Endothelial cell (in vitro differentiated cells): Measurements from ENCODE around the gene STX17. TPM values are rescaled to one million over a fixed set of nuclear protein-coding genes. Genes with fewer than 3 reads are reported as not detected.

ENCODE experiments used
- DNase-seq: peaks from one replicate; pipeline ENCODE4 v3.0.0; 2021; ENCODE audit warnings: low spot score
- H3K27ac Mint-ChIP-seq: one replicate; pipeline ENCODE4 v1.8.0; 2021; ENCODE audit warnings: mixed read lengths, inconsistent platforms; ENCODE audit not compliant: unreplicated experiment
- H3K27me3 Mint-ChIP-seq: one replicate; pipeline ENCODE4 v1.8.0; 2021; ENCODE audit warnings: mild to moderate bottlenecking, moderate library complexity, mixed read lengths, inconsistent platforms; ENCODE audit not compliant: unreplicated experiment
- H3K36me3 Mint-ChIP-seq: one replicate; pipeline ENCODE4 v1.8.0; 2021; ENCODE audit warnings: mild to moderate bottlenecking, low read depth, mixed read lengths, inconsistent platforms; ENCODE audit not compliant: unreplicated experiment
- H3K4me1 Mint-ChIP-seq: one replicate; pipeline ENCODE4 v1.8.0; 2021; ENCODE audit warnings: mild to moderate bottlenecking, mixed read lengths, inconsistent platforms; ENCODE audit not compliant: unreplicated experiment
- H3K4me3 Mint-ChIP-seq: one replicate; pipeline ENCODE4 v1.8.0; 2021; ENCODE audit warnings: mild to moderate bottlenecking, mixed read lengths, inconsistent platforms; ENCODE audit not compliant: unreplicated experiment
- H3K9me3 Mint-ChIP-seq: one replicate; pipeline ENCODE4 v1.8.0; 2021; ENCODE audit warnings: mixed read lengths, inconsistent platforms; ENCODE audit not compliant: unreplicated experiment
- CTCF ChIP-seq: fragments of 200-600 bp; sonication (generic); IDR thresholded peaks from one replicate; pipeline ENCODE4 v1.5.0; 2021; ENCODE audit warnings: antibody characterized with exemption; ENCODE audit not compliant: unreplicated experiment
- total RNA-seq: library from RNA; stranded (reverse); fragmentation: NEBNext Ultra II Directional; extraction: Animal tissue kit (Norgen Biotek cat#: 25700); gene quantifications from one replicate; pipeline ENCODE4 v1.2.1, GENCODE V29; 2021; ENCODE audit not compliant: unreplicated experiment

Gene STX17
- total RNA-seq, 1 donor from 2014 or later: 28.5 TPM

GRCh38 chr9:99962680-99963261, 56.3 kb downstream of the STX17 start:
- DNase-seq: no peak
- no peaks in the 10 kb centered on the region for H3K9me3 Mint-ChIP-seq
- peaks cover 7% of the 10 kb centered on the region for H3K4me1 Mint-ChIP-seq
- TF ChIP-seq CTCF: no peak
- H3K36me3 Mint-ChIP-seq: peaks cover 12% of the 10 kb centered on the region
- H3K27ac Mint-ChIP-seq: no peak overlapping the region
- no peaks in the 10 kb centered on the region for H3K27me3 Mint-ChIP-seq
- H3K4me3 Mint-ChIP-seq: no peak overlapping the region

GRCh38 chr9:99964336-99964735, 57.9 kb downstream of the STX17 start:
- Mint-ChIP-seq H3K27me3 (no peaks in the 10 kb centered on the region), H3K9me3 (no peaks in the 10 kb centered on the region), H3K27ac (no peak overlapping the region), H3K36me3 (peaks cover 12% of the 10 kb centered on the region), H3K4me3 (no peak overlapping the region), H3K4me1 (peaks cover 7% of the 10 kb centered on the region)
- no peak for TF ChIP-seq CTCF
- DNase-seq: no peak

GRCh38 chr9:99966001-99966400, 59.5 kb downstream of the STX17 start:
- Mint-ChIP-seq H3K4me3 (no peak overlapping the region), H3K27ac (no peak overlapping the region), H3K36me3 (peaks cover 11% of the 10 kb centered on the region), H3K4me1 (peaks cover 7% of the 10 kb centered on the region), H3K27me3 (no peaks in the 10 kb centered on the region), H3K9me3 (no peaks in the 10 kb centered on the region)
- DNase-seq: no peak
- TF ChIP-seq CTCF: no peak

- Mint-ChIP-seq H3K4me1 (peaks cover 7% of the 10 kb centered on the region), H3K9me3 (no peaks in the 10 kb centered on the region), H3K27me3 (no peaks in the 10 kb centered on the region), H3K27ac (no peak overlapping the region), H3K4me3 (no peak overlapping the region), H3K36me3 (peaks cover 8% of the 10 kb centered on the region)
- no peak for TF ChIP-seq CTCF
- no peak for DNase-seq
These were observed 60.3 kb downstream of the STX17 start for GRCh38 chr9:99966716-99967115.

- no peak for DNase-seq
- H3K9me3 Mint-ChIP-seq: no peaks in the 10 kb centered on the region
- H3K4me3 Mint-ChIP-seq: peak overlapping the region; percentile 12
- peaks cover 7% of the 10 kb centered on the region for H3K4me1 Mint-ChIP-seq
- H3K36me3 Mint-ChIP-seq: peaks cover 8% of the 10 kb centered on the region
- no peak overlapping the region for H3K27ac Mint-ChIP-seq
- no peaks in the 10 kb centered on the region for H3K27me3 Mint-ChIP-seq
- TF ChIP-seq CTCF: no peak
These were observed 61.0 kb downstream of the STX17 start for GRCh38 chr9:99967457-99967856.
